Skeletal muscle tissue (tissue), 4 donors: ENCODE measurements around the gene DACH2. TPM values are rescaled to one million over a fixed set of nuclear protein-coding genes. Genes with fewer than 3 reads are reported as not detected.

Source experiments
- H3K27ac ChIP-seq: one replicate; pipeline ENCODE4 v1.7.0; 2013; ENCODE audit warnings: mild to moderate bottlenecking, low read depth, low read length, inconsistent platforms
- H3K27me3 ChIP-seq, 3 donors: one replicate each; pipeline ENCODE4 v1.7.0; 2013; ENCODE audit warnings: low read length in 3 of 3; ENCODE audit not compliant: control insufficient read depth in 3 of 3, insufficient read depth in 3 of 3
- H3K36me3 ChIP-seq, 3 donors: one replicate each; pipeline ENCODE4 v1.7.0; 2013; ENCODE audit warnings: low read length in 3 of 3; ENCODE audit not compliant: control insufficient read depth in 3 of 3, insufficient read depth in 3 of 3
- H3K4me1 ChIP-seq, 3 donors: one replicate each; pipeline ENCODE4 v1.7.0; 2013; ENCODE audit warnings: low read length in 3 of 3, mild to moderate bottlenecking in 3 of 3; ENCODE audit not compliant: control insufficient read depth in 3 of 3, insufficient read depth in 3 of 3
- H3K4me3 ChIP-seq, 3 donors: one replicate each; pipeline ENCODE4 v1.7.0; 2013; ENCODE audit warnings: low read length in 3 of 3
- H3K9ac ChIP-seq, 3 donors: one replicate each; pipeline ENCODE4 v1.7.0; 2013; ENCODE audit warnings: low read length in 3 of 3, mild to moderate bottlenecking in 3 of 3, moderate library complexity in 2 of 3, low read depth in 1 of 3
- H3K9me3 ChIP-seq, 3 donors: one replicate each; pipeline ENCODE4 v1.7.0; 2013; ENCODE audit warnings: low read length in 3 of 3; ENCODE audit not compliant: control insufficient read depth in 3 of 3
- total RNA-seq: library from RNA; depleted of rRNA; stranded (reverse); fragments of >200 nt; gene quantifications from one replicate; pipeline ENCODE4 v1.2.3, GENCODE V29; 2014
- donor health status: Osteomylitis.

The DACH2 gene
- total RNA-seq, 1 donor from 2014 or later: 1.0 TPM

GRCh38 chrX:86379209-86379608 is 231.0 kb downstream of the DACH2 start:
- no peaks in the 10 kb centered on the region for H3K4me1 ChIP-seq
- H3K27ac ChIP-seq: no peak overlapping the region
- H3K27me3 ChIP-seq: no peaks in the 10 kb centered on the region
- no peaks in the 10 kb centered on the region for H3K9me3 ChIP-seq
- no peak overlapping the region for H3K9ac ChIP-seq
- H3K36me3 ChIP-seq: no peaks in the 10 kb centered on the region
- no peak overlapping the region for H3K4me3 ChIP-seq

DNA sequence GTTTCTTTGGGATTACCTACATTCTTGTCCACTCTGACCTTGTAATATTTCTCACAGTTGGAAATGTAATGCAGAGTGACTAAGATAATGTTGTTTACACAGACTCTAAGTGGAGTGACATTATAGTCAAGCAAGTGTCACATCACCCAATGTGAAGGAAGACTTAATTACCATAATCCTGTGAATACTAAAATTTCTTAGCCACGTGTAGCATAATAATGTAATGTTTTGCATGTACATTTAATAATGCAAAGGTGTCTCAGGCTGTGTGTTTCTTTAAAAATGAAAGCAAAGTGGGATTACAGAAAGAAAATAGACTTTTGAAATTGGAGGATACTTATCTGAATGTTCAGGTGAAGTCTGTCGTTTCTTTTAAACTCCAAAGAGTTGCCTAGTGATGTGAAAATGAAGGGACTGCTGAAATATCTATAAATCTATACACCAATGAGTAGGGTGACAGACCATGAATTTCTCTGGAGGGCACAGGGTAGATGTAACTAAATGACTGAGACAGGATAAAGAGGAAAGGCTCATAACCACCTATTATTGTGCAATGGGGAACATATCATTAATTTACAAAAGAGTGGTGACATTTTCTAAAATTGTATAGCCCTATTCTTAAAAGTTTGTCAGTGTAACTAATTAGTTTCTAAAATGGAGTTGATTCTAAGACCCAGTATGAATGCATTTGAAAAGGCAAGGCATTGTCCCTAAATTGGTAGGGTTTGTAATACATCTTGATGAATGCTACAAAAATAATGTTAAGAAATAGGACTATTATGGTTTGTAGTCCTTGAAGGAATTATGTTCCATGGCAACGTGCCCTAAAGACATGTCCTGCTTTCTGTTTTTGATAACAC is 235.7 kb downstream of the DACH2 start:
- Histone ChIP-seq H3K36me3 (no peaks in the 10 kb centered on the region), H3K4me1 (no peaks in the 10 kb centered on the region), H3K9me3 (no peaks in the 10 kb centered on the region), H3K27ac (no peak overlapping the region), H3K9ac (no peak overlapping the region), H3K27me3 (no peaks in the 10 kb centered on the region), H3K4me3 (no peak overlapping the region)

DNA sequence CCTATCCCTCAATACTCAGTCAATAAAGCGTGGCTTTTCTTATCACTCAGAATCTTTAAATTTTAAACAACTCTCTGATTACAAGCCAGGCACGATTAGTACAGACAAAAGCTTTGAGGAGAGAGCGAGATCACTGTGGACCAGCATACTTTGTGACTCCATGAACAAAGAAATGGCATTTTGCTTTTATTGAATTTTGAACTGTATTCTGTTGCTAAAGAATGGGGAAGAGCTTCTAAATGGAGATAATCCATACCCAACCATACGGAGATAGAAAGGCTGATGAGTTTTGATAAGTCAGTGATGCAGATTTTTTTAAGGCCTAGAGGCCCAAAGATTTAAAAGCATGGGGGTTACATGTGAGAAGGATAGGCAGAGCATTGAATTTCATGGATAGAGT is 259.1 kb downstream of the DACH2 start:
- no peaks in the 10 kb centered on the region for H3K36me3 ChIP-seq
- H3K27me3 ChIP-seq: no peaks in the 10 kb centered on the region
- no peaks in the 10 kb centered on the region for H3K9me3 ChIP-seq
- no peak overlapping the region for H3K27ac ChIP-seq
- no peaks in the 10 kb centered on the region for H3K4me1 ChIP-seq
- H3K4me3 ChIP-seq: no peak overlapping the region
- H3K9ac ChIP-seq: no peak overlapping the region

DNA sequence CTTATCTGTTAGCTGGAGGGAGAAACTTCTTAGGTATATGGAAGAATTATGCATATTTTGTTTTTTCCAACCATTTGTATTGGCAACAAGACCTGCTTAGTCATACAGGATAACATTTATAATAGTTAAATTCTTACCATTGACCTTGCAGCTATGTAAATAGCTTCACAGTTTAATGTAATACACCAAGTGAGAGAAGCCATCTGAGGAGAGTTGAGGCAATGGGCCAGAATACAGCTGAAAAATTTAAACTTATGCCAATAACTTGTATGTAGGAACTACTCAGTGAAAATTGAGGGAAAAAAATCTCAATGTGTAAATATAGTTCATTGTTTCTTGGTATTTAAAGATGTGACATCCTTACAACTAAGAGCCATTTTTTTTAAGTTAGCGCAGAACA is 273.5 kb downstream of the DACH2 start:
- no peak overlapping the region for H3K4me3 ChIP-seq
- H3K9ac ChIP-seq: no peak overlapping the region
- H3K4me1 ChIP-seq: no peaks in the 10 kb centered on the region
- no peaks in the 10 kb centered on the region for H3K36me3 ChIP-seq
- H3K9me3 ChIP-seq: no peaks in the 10 kb centered on the region
- H3K27me3 ChIP-seq: no peaks in the 10 kb centered on the region
- no peak overlapping the region for H3K27ac ChIP-seq

DNA sequence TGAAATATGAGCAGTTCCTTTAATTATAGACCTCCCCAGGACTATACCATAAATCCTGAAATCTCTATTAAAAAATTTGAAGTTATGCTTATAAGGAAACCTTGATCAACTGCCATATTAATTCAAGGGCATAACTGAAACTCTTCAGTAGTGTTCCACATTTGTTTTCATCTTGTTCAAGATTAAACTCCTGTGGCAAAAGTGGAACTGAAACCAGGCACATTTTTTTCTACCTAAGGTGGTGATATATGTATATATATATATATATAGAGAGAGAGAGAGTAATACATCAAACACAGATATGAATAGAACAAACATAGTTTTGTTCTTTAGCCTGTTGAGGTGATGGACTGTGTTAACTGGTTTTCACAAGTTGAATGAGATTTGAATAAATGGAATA is 287.9 kb downstream of the DACH2 start:
- Histone ChIP-seq H3K4me1 (no peaks in the 10 kb centered on the region), H3K4me3 (no peak overlapping the region), H3K9me3 (no peaks in the 10 kb centered on the region), H3K9ac (no peak overlapping the region), H3K27me3 (no peaks in the 10 kb centered on the region), H3K27ac (no peak overlapping the region), H3K36me3 (no peaks in the 10 kb centered on the region)

GRCh38 chrX:86455495-86455894 is 307.2 kb downstream of the DACH2 start:
- Histone ChIP-seq H3K27ac (no peak overlapping the region), H3K9ac (no peak overlapping the region), H3K9me3 (no peaks in the 10 kb centered on the region), H3K36me3 (no peaks in the 10 kb centered on the region), H3K4me3 (no peak overlapping the region), H3K4me1 (no peaks in the 10 kb centered on the region), H3K27me3 (no peaks in the 10 kb centered on the region)

DNA sequence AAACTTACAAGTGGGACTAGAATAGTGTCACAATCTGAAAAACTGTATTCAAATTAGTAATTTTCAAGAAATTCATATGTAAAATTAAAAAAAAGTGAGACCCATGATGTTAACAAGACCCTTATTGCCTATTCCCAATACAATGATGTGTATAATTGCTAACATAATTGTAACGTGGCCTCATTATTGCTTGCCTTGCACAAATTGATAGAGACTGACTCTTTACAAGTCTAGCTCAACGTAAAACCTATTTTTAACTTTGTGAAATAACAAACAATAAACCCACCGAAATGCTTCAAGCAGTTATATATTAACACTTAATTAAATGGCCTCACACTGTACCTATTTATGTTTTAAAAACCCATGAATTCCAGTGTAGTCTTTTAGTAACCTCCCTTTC is 312.5 kb downstream of the DACH2 start:
- H3K27ac ChIP-seq: no peak overlapping the region
- no peak overlapping the region for H3K4me3 ChIP-seq
- no peaks in the 10 kb centered on the region for H3K27me3 ChIP-seq
- no peaks in the 10 kb centered on the region for H3K36me3 ChIP-seq
- no peaks in the 10 kb centered on the region for H3K4me1 ChIP-seq
- no peak overlapping the region for H3K9ac ChIP-seq
- no peaks in the 10 kb centered on the region for H3K9me3 ChIP-seq

DNA sequence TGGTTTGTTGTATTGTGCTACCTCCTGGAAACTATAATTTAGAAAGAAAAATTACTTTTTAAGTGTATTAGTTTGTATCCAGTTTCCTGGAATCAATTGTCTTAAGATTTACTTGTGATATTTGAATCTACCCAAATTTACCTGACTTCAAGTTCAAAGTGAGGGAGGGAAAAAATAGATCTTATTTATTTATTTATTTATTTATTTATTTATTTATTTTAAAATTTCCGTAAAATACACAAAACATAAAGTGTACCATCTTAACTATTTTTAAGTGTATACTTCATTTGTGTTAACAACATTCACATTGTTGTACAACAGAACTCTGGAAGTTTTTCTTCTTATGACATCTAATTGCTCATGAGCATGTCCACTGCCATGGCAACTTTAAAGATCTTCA is 356.0 kb downstream of the DACH2 start:
- no peaks in the 10 kb centered on the region for H3K4me1 ChIP-seq
- H3K9me3 ChIP-seq: no peaks in the 10 kb centered on the region
- H3K27me3 ChIP-seq: peaks cover 0 to 2% (median 0%) of the 10 kb centered on the region in 3 donors
- H3K4me3 ChIP-seq: no peak overlapping the region
- H3K27ac ChIP-seq: no peak overlapping the region
- H3K36me3 ChIP-seq: no peaks in the 10 kb centered on the region
- no peak overlapping the region for H3K9ac ChIP-seq

- Histone ChIP-seq H3K36me3 (no peaks in the 10 kb centered on the region), H3K27me3 (peaks cover 0 to 2% (median 0%) of the 10 kb centered on the region in 3 donors), H3K9ac (no peak overlapping the region), H3K4me3 (no peak overlapping the region), H3K27ac (no peak overlapping the region), H3K9me3 (no peaks in the 10 kb centered on the region), H3K4me1 (no peaks in the 10 kb centered on the region)
Measured at GRCh38 chrX:86507331-86507730, 359.1 kb downstream of the DACH2 start.

- no peak overlapping the region for H3K9ac ChIP-seq
- H3K9me3 ChIP-seq: no peaks in the 10 kb centered on the region
- H3K4me3 ChIP-seq: no peak overlapping the region
- H3K4me1 ChIP-seq: no peaks in the 10 kb centered on the region
- H3K36me3 ChIP-seq: no peaks in the 10 kb centered on the region
- no peak overlapping the region for H3K27ac ChIP-seq
- no peaks in the 10 kb centered on the region for H3K27me3 ChIP-seq
Measured at GRCh38 chrX:86579777-86580176, 431.5 kb downstream of the DACH2 start.
